ENCODE measurements around the gene SNX33. TPM values are rescaled to one million over a fixed set of nuclear protein-coding genes. Genes with fewer than 3 reads are reported as not detected.
"Not testable (repeated sequence)": the region's sequence is repeated elsewhere in the genome, so short reads cannot be mapped to it uniquely, and the experiment has no call there.

Gene SNX33
- total RNA-seq, 1 donor from 2014 or later = 25.6 TPM

- Histone ChIP-seq H3K79me2 (ENCODE audit: insufficient read depth, low read length) (peaks cover 48% of the 10 kb centered on the region), H3K36me3 (ENCODE audit: insufficient read depth, low read length) (no peaks in the 10 kb centered on the region), H3K4me3 (ENCODE audit: insufficient read depth, low read depth, low read length) (no peak overlapping the region), H3K4me2 (ENCODE audit: low read length) (peak overlapping the region; percentile 8), H3K4me1 (ENCODE audit: insufficient read depth, low read length) (peaks cover 37% of the 10 kb centered on the region), H3K27ac (ENCODE audit: low read depth, low read length) (peak overlapping the region; percentile 58), H3K27me3 (ENCODE audit: insufficient read depth, low read length) (no peaks in the 10 kb centered on the region), H3K9ac (ENCODE audit: low read length) (peak overlapping the region; percentile 60), H2AFZ (ENCODE audit: low read depth, low read length) (no peak overlapping the region), H4K20me1 (ENCODE audit: insufficient read depth, low read length) (peaks cover 31% of the 10 kb centered on the region), H3K9me3 (ENCODE audit: insufficient read depth, low read depth, low read length) (no peaks in the 10 kb centered on the region)
- no peaks in the 10 kb centered on the region for H3K9me3 Mint-ChIP-seq (ENCODE audit: unreplicated experiment)
- H3K4me3 Mint-ChIP-seq (ENCODE audit: unreplicated experiment) = no peak overlapping the region
- TF ChIP-seq EZH2 (IDR thresholded peaks at IDR 0.05; ENCODE audit: insufficient read depth, low read length) (no peak), CTCF (IDR thresholded peaks at IDR 0.05; ENCODE audit: insufficient read depth, low read depth, low read length) (no peak)
- FAIRE-seq = no peak
- no peak overlapping the region for H3K27ac Mint-ChIP-seq (ENCODE audit: unreplicated experiment)
- H3K36me3 Mint-ChIP-seq (ENCODE audit: low read depth, unreplicated experiment) = peaks cover 6% of the 10 kb centered on the region
- H3K27me3 Mint-ChIP-seq (ENCODE audit: low read depth, unreplicated experiment) = peaks cover 2% of the 10 kb centered on the region
- H3K4me1 Mint-ChIP-seq (ENCODE audit: low read depth, unreplicated experiment) = peaks cover 28% of the 10 kb centered on the region
- no peak for DNase-seq (ENCODE audit: low read depth)
These were observed 56.5 kb downstream of the SNX33 start for GRCh38 chr15:75704263-75704615.

- Histone ChIP-seq H3K4me2 (ENCODE audit: low read length) (peak overlapping the region; percentile 8), H4K20me1 (ENCODE audit: insufficient read depth, low read length) (peaks cover 33% of the 10 kb centered on the region), H3K27me3 (ENCODE audit: insufficient read depth, low read length) (no peaks in the 10 kb centered on the region), H3K9me3 (ENCODE audit: insufficient read depth, low read depth, low read length) (no peaks in the 10 kb centered on the region), H3K79me2 (ENCODE audit: insufficient read depth, low read length) (peaks cover 51% of the 10 kb centered on the region), H3K36me3 (ENCODE audit: insufficient read depth, low read length) (no peaks in the 10 kb centered on the region), H3K27ac (ENCODE audit: low read depth, low read length) (peak overlapping the region; percentile 58), H3K9ac (ENCODE audit: low read length) (peak overlapping the region; percentile 60), H3K4me3 (ENCODE audit: insufficient read depth, low read depth, low read length) (no peak overlapping the region), H3K4me1 (ENCODE audit: insufficient read depth, low read length) (peaks cover 37% of the 10 kb centered on the region), H2AFZ (ENCODE audit: low read depth, low read length) (no peak overlapping the region)
- H3K4me1 Mint-ChIP-seq (ENCODE audit: low read depth, unreplicated experiment) = peaks cover 26% of the 10 kb centered on the region
- no peak for TF ChIP-seq EZH2 (IDR thresholded peaks at IDR 0.05; ENCODE audit: insufficient read depth, low read length)
- TF ChIP-seq CTCF (IDR thresholded peaks at IDR 0.05; ENCODE audit: insufficient read depth, low read depth, low read length) = no peak
- no peak for DNase-seq (ENCODE audit: low read depth)
- peaks cover 2% of the 10 kb centered on the region for H3K27me3 Mint-ChIP-seq (ENCODE audit: low read depth, unreplicated experiment)
- no peak overlapping the region for H3K27ac Mint-ChIP-seq (ENCODE audit: unreplicated experiment)
- no peak overlapping the region for H3K4me3 Mint-ChIP-seq (ENCODE audit: unreplicated experiment)
- FAIRE-seq = no peak
- H3K36me3 Mint-ChIP-seq (ENCODE audit: low read depth, unreplicated experiment) = peaks cover 6% of the 10 kb centered on the region
- H3K9me3 Mint-ChIP-seq (ENCODE audit: unreplicated experiment) = no peaks in the 10 kb centered on the region
These were observed 56.9 kb downstream of the SNX33 start for GRCh38 chr15:75704618-75705017.

GRCh38 chr15:75705375-75705774, 57.7 kb downstream of the SNX33 start:
- H3K27me3 Mint-ChIP-seq (ENCODE audit: low read depth, unreplicated experiment); H3K4me3 Mint-ChIP-seq (ENCODE audit: unreplicated experiment); DNase-seq (ENCODE audit: low read depth); H2AFZ ChIP-seq (ENCODE audit: low read depth, low read length); H3K36me3 Mint-ChIP-seq (ENCODE audit: low read depth, unreplicated experiment); H3K36me3 ChIP-seq (ENCODE audit: insufficient read depth, low read length); H3K9ac ChIP-seq (ENCODE audit: low read length); H3K4me3 ChIP-seq (ENCODE audit: insufficient read depth, low read depth, low read length); H3K9me3 Mint-ChIP-seq (ENCODE audit: unreplicated experiment); H3K27ac ChIP-seq (ENCODE audit: low read depth, low read length); H3K4me2 ChIP-seq (ENCODE audit: low read length); H3K27me3 ChIP-seq (ENCODE audit: insufficient read depth, low read length); H3K9me3 ChIP-seq (ENCODE audit: insufficient read depth, low read depth, low read length): not testable (repeated sequence)
- H4K20me1 ChIP-seq (ENCODE audit: insufficient read depth, low read length) = peaks cover 33% of the 10 kb centered on the region
- FAIRE-seq = peak; percentile 37
- peaks cover 28% of the 10 kb centered on the region for H3K4me1 Mint-ChIP-seq (ENCODE audit: low read depth, unreplicated experiment)
- peak overlapping the region; percentile 71 for H3K27ac Mint-ChIP-seq (ENCODE audit: unreplicated experiment)
- H3K79me2 ChIP-seq (ENCODE audit: insufficient read depth, low read length) = peaks cover 57% of the 10 kb centered on the region
- peaks cover 35% of the 10 kb centered on the region for H3K4me1 ChIP-seq (ENCODE audit: insufficient read depth, low read length)

Measured in astrocyte (in vitro differentiated cells and primary cell).